ENCODE measurements around the gene DTX1.

DTX1 gene

GRCh38 chr12:113054948-113055486 lies 1.5 kb upstream of the DTX1 start:
- DNase-seq: no peak
- intact Hi-C loops (cut with DNase I): no loop called here

GRCh38 chr12:113055594-113056380 lies 743 bp upstream of the DTX1 start:
- DNase-seq: no peak
- intact Hi-C loops (cut with DNase I): no loop called here

GRCh38 chr12:113056381-113056630 lies 224 bp upstream of the DTX1 start:
- intact Hi-C loops (cut with DNase I): no loop called here
- no peak for DNase-seq

GRCh38 chr12:113057565-113058485 lies 1.3 kb downstream of the DTX1 start:
- intact Hi-C loops (cut with DNase I): no loop called here
- DNase-seq: peak in 3 of 10 donors; percentile 36 to 85 (median 75)

GRCh38 chr12:113058553-113058952 lies 2.0 kb downstream of the DTX1 start:
- intact Hi-C loops (cut with DNase I): no loop called here
- DNase-seq: no peak

GRCh38 chr12:113059071-113059595 lies 2.6 kb downstream of the DTX1 start:
- peak in 1 of 10 donors; percentile 19 for DNase-seq

GRCh38 chr12:113060336-113060960 lies 3.9 kb downstream of the DTX1 start:
- DNase-seq: peak in 1 of 10 donors; percentile 63
- intact Hi-C loops (cut with DNase I): no loop called here

More at GRCh38 chr12:113059071-113059595, 2.6 kb downstream of the DTX1 start:
- intact Hi-C loops (cut with DNase I): no loop called here

- peak in 1 of 10 donors; percentile 69 for DNase-seq
These were observed 4.6 kb downstream of the DTX1 start for GRCh38 chr12:113061061-113061694.

GRCh38 chr12:113062502-113063395 lies 6.2 kb downstream of the DTX1 start:
- intact Hi-C loops (cut with DNase I): no loop called here
- no peak for DNase-seq

More at GRCh38 chr12:113061061-113061694, 4.6 kb downstream of the DTX1 start:
- intact Hi-C loops (cut with DNase I): no loop called here

GRCh38 chr12:113063396-113064350 lies 7.1 kb downstream of the DTX1 start:
- DNase-seq: no peak
- intact Hi-C loops (cut with DNase I): no loop called here

- intact Hi-C loops (cut with DNase I): no loop called here
- no peak for DNase-seq
These were observed 8.0 kb downstream of the DTX1 start for GRCh38 chr12:113064395-113065125.

- no peak for DNase-seq
- intact Hi-C loops (cut with DNase I): no loop called here
These were observed 8.8 kb downstream of the DTX1 start for GRCh38 chr12:113065126-113066007.

GRCh38 chr12:113066813-113067400 lies 10.4 kb downstream of the DTX1 start:
- peak in 8 of 10 donors; percentile 44 to 94 (median 66) for DNase-seq
- intact Hi-C loops (cut with DNase I): no loop called here

GRCh38 chr12:113067987-113068935 lies 11.7 kb downstream of the DTX1 start:
- intact Hi-C loops (cut with DNase I): no loop called here

GRCh38 chr12:113069149-113069548 lies 12.6 kb downstream of the DTX1 start:
- intact Hi-C loops (cut with DNase I): no loop called here
- no peak for DNase-seq

More at GRCh38 chr12:113067987-113068935, 11.7 kb downstream of the DTX1 start:
- no peak for DNase-seq

Measured in posterior cingulate gyrus (tissue), 11 donors.